IMR-90 (cell line): ENCODE results near the gene PZP.

Experiments
- CEBPB ChIP-seq: IDR thresholded peaks from 2 replicates; pipeline ENCODE4 v1.6.1; 2012; ENCODE audit warnings: low read depth, low read length, improper control_type of control experiment
- MAFK ChIP-seq: IDR thresholded peaks from 2 replicates; pipeline ENCODE4 v1.6.1; 2012; ENCODE audit warnings: low read depth, low read length, improper control_type of control experiment
- MXI1 ChIP-seq: IDR thresholded peaks from 2 replicates; pipeline ENCODE4 v1.6.1; 2012; ENCODE audit warnings: low read depth, mild to moderate bottlenecking, low read length, moderate library complexity, borderline replicate concordance
- POLR2A ChIP-seq: IDR thresholded peaks from 2 replicates; pipeline ENCODE4 v1.6.1; 2012; ENCODE audit warnings: mild to moderate bottlenecking, low read depth, low read length
- RAD21 ChIP-seq: IDR thresholded peaks from 2 replicates; pipeline ENCODE4 v1.6.1; 2012; ENCODE audit warnings: low read length, improper control_type of control experiment
- RCOR1 ChIP-seq: IDR thresholded peaks from 2 replicates; pipeline ENCODE4 v1.6.1; 2012; ENCODE audit warnings: mild to moderate bottlenecking, low read length, improper control_type of control experiment; ENCODE audit not compliant: insufficient replicate concordance
- TF ChIP-seq, protein P1 (sequence below): conservative IDR thresholded peaks from 2 replicates; pipeline ENCODE4 v1.5.1; 2012; ENCODE audit warnings: mild to moderate bottlenecking, low read depth, low read length, improper control_type of control experiment
- TF ChIP-seq, protein P2 (sequence below): fragments of 150-350 bp; IDR thresholded peaks from 2 replicates; pipeline ENCODE4 v1.6.1; 2017; ENCODE audit warnings: mild to moderate bottlenecking, antibody characterized with exemption, low read length, low read depth

DNA sequence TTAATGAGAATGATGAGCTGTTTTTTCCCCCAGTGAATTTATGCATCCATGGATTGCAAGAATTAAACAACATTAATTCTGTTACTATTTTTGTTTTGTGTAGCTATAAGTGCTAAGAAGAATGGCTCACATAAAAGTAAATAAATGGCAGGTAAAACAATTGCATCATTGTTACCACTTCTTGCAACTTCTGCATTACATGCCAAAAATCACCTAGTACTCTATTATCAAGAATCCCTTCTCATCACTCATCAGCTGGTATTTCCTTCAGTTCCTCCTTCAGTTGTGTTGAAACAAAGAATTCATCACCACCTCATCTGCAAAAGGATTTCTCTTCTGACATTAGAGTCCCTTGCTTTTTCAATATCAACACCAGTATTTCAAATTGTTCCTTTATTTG is 93.2 kb downstream of the PZP start:
- TF ChIP-seq, protein P1, sequence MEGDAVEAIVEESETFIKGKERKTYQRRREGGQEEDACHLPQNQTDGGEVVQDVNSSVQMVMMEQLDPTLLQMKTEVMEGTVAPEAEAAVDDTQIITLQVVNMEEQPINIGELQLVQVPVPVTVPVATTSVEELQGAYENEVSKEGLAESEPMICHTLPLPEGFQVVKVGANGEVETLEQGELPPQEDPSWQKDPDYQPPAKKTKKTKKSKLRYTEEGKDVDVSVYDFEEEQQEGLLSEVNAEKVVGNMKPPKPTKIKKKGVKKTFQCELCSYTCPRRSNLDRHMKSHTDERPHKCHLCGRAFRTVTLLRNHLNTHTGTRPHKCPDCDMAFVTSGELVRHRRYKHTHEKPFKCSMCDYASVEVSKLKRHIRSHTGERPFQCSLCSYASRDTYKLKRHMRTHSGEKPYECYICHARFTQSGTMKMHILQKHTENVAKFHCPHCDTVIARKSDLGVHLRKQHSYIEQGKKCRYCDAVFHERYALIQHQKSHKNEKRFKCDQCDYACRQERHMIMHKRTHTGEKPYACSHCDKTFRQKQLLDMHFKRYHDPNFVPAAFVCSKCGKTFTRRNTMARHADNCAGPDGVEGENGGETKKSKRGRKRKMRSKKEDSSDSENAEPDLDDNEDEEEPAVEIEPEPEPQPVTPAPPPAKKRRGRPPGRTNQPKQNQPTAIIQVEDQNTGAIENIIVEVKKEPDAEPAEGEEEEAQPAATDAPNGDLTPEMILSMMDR: no peak
- TF ChIP-seq RAD21: no peak
- no peak for TF ChIP-seq MAFK
- no peak for TF ChIP-seq POLR2A
- TF ChIP-seq MXI1: no peak
- no peak for TF ChIP-seq CEBPB
- TF ChIP-seq, protein P2, sequence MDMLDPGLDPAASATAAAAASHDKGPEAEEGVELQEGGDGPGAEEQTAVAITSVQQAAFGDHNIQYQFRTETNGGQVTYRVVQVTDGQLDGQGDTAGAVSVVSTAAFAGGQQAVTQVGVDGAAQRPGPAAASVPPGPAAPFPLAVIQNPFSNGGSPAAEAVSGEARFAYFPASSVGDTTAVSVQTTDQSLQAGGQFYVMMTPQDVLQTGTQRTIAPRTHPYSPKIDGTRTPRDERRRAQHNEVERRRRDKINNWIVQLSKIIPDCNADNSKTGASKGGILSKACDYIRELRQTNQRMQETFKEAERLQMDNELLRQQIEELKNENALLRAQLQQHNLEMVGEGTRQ: no peak
- no peak for TF ChIP-seq RCOR1
